ENCODE results near the gene LRRC2. TPM values are rescaled to one million over a fixed set of nuclear protein-coding genes. Genes with fewer than 3 reads are reported as not detected.

Gene LRRC2
- total and polyA plus RNA-seq, 2 of the 13 experiments (the other 11 are each of a cell fraction or from before 2014, with no cell fraction given), result 0.27 to 0.58 TPM

- TF ChIP-seq ZNF770 (CRISPR knock-in tag; IDR thresholded peaks at IDR 0.05), result 0 out of 2 replicates have a peak, but pooled peaks have one; percentile 8
- TF ChIP-seq ZNF597 (CRISPR knock-in tag; IDR thresholded peaks at IDR 0.05), result no peak
- TF ChIP-seq ZFP82 (CRISPR knock-in tag; IDR thresholded peaks at IDR 0.05; ENCODE audit: borderline replicate concordance), result no peak
- TF ChIP-seq HNF1B (CRISPR knock-in tag; IDR thresholded peaks at IDR 0.05), result 0 out of 2 replicates have a peak, but pooled peaks have one; percentile 43
- TF ChIP-seq BCL3 (CRISPR knock-in tag; IDR thresholded peaks at IDR 0.05), result no peak
- no peak for TF ChIP-seq ZZZ3 (CRISPR knock-in tag; IDR thresholded peaks at IDR 0.05; ENCODE audit: borderline replicate concordance)
- TF ChIP-seq E2F2 (CRISPR knock-in tag; IDR thresholded peaks at IDR 0.05; ENCODE audit: borderline replicate concordance), result no peak
- peak; percentile 47; the same call in 1 of the 2 replicates for TF ChIP-seq IRF9 (CRISPR knock-in tag; IDR thresholded peaks at IDR 0.05; ENCODE audit: borderline replicate concordance)
- no peak for TF ChIP-seq ZNF292 (CRISPR knock-in tag; IDR thresholded peaks at IDR 0.05; ENCODE audit: borderline replicate concordance, low read depth)
- TF ChIP-seq KLF9 (CRISPR knock-in tag; IDR thresholded peaks at IDR 0.05; ENCODE audit: low read depth), result no peak
- peak; percentile 50; the same call in 1 of the 2 replicates for TF ChIP-seq MAX (IDR thresholded peaks at IDR 0.05)
- TF ChIP-seq ZNF224 (CRISPR knock-in tag; IDR thresholded peaks at IDR 0.05), result 0 out of 2 replicates have a peak, but pooled peaks have one; percentile 35
- TF ChIP-seq REXO4 (CRISPR knock-in tag; IDR thresholded peaks at IDR 0.05; ENCODE audit: borderline replicate concordance), result no peak
- no peak for TF ChIP-seq ZNF644 (CRISPR knock-in tag; IDR thresholded peaks at IDR 0.05; ENCODE audit: low read depth)
- TF ChIP-seq ZNF569 (CRISPR knock-in tag; IDR thresholded peaks at IDR 0.05; ENCODE audit: borderline replicate concordance), result no peak
- no peak for TF ChIP-seq ZNF784 (CRISPR knock-in tag; IDR thresholded peaks at IDR 0.05; ENCODE audit: borderline replicate concordance)
- no peak for TF ChIP-seq JUNB (CRISPR knock-in tag; IDR thresholded peaks at IDR 0.05; ENCODE audit: borderline replicate concordance)
- peak; percentile 84; the same call in 1 of the 2 replicates for TF ChIP-seq ZNF782 (CRISPR knock-in tag; IDR thresholded peaks at IDR 0.05; ENCODE audit: borderline replicate concordance)
- no peak for TF ChIP-seq DMAP1 (CRISPR knock-in tag; IDR thresholded peaks at IDR 0.05)
These were observed at the start of gene LRRC2 (continued) for GRCh38 chr3:46566040-46566641.

Data from HepG2 (cell line).